ENCODE data around the gene CACNA1G.

CACNA1G gene

DNA sequence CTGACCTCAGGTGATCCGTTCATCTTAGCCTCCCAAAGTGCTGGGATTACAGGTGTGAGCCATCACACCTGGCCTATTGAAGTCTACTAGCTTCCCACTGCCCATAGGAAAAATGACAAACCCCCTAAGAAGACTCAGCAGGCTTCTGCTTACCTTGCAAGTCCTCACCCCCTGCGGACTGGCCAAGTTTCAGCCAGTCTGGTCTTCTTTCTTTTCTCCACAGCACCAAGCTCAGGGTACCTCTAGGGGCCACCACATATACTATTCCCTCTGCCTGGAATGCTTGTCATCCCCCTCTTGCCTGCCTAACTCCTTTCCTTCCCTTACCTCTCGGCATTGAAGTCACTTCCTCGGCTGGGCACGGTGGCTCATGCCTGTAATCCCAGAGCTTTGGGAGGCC is 105.3 kb downstream of the CACNA1G start:
- no peak for DNase-seq

DNA sequence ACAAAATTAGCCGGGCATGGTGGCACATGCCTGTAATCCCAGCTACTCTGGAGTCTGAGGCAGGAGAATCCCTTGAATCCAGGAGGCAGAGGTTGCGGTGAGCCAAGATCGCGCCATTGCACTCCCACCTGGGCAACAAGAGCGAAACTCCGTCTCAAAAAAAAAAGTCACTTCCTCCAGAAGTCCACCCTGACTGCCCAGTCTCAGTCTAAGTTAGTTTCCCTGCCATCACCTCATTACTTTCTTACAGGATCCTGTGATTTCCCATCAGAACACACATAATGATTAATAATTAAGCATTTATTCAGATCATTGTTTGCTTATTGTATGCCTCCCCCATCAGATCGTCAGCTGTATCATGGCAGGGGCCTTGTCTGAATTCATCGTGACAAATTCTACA is 105.8 kb downstream of the CACNA1G start:
- no peak for DNase-seq

DNA sequence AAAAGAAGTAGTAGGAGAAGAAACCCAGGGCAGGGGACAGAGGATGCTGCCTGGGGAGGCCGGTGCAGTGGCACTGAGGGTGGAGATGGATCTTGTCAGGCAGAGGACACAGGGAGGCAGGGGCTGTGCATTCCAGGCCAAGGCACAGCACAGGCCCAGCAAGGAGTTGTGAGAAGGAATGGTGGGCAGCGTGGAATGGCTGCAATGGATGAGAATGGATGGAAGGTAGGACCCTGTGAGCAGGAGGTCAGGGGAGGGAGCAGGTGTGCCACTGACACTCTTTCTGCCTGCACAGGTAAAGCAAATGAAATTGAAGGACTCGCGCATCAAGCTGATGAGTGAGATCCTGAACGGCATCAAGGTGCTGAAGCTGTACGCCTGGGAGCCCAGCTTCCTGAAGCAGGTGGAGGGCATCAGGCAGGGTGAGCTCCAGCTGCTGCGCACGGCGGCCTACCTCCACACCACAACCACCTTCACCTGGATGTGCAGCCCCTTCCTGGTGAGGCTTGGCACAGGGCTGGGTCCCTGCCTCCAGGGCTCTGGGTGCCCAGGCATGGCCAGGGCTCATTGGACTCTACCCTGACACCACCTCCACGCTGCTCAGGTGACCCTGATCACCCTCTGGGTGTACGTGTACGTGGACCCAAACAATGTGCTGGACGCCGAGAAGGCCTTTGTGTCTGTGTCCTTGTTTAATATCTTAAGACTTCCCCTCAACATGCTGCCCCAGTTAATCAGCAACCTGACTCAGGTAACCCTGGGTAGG is 106.9 kb downstream of the CACNA1G start:
- DNase-seq: no peak

DNA sequence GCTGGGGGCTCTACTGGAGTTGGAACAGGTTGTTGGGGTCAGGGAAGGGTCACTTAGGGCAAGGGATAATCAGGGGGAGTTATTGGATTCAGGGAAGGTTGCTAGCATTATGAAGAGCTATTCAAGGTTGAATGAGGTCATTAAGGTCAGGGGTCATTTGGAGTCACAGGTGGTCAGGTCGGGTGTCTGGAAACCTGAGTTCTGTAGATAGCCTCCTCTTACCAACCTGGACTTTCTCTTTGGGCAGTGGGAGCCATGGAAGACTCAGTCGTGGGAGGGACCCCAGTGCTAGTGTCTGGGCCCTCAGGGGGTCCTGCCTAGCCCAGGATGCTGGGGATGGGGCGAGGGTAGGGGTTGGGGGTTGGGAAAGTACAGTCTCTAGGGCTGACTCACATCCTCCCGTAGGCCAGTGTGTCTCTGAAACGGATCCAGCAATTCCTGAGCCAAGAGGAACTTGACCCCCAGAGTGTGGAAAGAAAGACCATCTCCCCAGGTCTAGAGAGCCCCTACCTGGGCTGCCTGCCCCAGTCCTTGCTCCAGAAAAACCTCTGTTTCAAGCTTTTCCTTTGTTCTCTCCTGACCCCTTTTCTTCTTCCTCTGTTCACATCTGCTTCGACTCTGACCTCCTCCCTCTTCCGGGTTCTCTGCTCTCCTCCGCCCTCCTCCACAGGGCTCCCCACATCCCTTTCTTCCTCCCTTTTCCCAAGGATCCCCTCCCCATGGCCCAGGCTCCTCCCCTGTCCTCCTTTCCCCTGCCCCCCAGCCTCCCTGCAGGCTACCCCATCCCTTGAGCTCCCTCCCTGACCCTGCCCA is 107.7 kb downstream of the CACNA1G start:
- DNase-seq: no peak

DNA sequence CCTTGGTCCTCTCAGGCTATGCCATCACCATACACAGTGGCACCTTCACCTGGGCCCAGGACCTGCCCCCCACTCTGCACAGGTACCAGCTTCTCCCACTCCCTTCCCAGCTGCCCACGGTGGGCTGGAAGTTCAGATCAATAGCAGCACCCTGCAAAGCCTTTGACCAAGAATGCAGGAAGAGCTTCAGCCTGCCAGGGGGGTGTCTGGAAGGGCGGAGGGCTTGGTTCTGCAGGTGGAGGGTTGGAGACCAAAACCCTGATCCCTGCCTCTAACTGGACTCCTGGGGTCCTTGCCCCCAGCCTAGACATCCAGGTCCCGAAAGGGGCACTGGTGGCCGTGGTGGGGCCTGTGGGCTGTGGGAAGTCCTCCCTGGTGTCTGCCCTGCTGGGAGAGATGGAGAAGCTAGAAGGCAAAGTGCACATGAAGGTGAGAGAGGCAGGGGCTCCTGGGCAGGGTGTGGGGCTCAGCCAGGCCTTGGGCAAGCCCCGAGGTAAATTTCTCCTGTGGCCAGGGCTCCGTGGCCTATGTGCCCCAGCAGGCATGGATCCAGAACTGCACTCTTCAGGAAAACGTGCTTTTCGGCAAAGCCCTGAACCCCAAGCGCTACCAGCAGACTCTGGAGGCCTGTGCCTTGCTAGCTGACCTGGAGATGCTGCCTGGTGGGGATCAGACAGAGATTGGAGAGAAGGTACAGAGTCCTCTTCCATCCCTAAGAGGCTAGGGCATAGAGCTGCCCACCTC is 108.5 kb downstream of the CACNA1G start:
- DNase-seq: no peak

DNA sequence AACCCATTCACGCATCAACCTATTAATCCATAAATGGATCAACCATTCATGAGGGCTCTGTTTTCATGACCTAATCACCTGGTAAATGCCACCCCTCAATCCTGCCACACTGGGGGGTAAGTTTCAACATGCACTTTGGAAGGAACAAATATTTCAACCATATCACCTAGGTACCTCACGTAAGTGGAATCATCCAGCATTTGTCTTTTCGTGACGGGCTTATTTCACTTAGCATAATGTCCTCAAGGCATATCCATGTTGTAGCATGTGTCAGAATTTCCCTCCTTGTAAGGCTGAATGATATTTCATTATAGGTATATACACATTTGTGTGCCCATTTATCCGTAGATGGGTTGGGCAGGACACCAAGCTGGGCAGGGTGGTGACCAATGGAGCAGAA is 111.6 kb downstream of the CACNA1G start:
- no peak for DNase-seq

DNA sequence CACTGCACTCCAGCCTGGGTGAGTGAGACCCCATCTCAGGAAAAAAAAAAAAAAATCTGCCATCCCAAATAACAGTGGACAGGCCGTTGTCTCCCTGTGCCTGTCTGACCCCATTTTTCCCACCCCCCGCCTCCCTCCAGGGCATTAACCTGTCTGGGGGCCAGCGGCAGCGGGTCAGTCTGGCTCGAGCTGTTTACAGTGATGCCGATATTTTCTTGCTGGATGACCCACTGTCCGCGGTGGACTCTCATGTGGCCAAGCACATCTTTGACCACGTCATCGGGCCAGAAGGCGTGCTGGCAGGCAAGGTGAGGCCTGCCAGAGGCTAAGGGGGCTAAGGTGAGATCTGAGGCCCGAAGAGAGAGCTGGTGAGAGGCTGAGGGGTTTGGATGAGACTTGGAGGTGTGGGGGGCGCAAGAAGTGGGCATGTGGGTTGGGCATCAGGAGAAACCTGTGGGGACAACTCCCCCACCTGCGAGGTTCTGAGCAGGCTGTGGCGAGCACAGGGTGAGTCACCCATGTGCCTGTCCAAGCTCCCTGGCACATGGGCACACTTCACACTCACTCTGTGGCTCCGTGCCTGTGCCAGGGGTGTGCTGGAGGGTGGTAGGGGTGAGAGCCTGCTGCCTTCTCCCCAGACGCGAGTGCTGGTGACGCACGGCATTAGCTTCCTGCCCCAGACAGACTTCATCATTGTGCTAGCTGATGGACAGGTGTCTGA is 112.5 kb downstream of the CACNA1G start:
- no peak for DNase-seq

DNA sequence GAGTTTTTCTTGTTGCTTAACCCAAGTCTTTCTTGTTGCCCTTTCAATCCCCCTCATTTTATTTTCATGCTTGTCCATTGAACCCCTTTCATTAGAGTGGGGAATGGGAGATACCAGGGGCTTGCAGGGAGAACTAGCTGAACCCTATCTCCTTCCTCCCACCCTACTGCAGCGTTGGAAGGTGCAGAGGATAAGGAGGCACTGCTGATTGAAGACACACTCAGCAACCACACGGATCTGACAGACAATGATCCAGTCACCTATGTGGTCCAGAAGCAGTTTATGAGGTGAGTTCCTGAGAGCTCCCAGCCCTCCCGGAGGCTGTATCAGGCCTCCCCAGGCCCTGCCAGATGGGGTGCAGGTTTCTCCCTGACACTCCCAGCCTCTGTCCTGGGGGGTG is 114.7 kb downstream of the CACNA1G start:
- DNase-seq: no peak

DNA sequence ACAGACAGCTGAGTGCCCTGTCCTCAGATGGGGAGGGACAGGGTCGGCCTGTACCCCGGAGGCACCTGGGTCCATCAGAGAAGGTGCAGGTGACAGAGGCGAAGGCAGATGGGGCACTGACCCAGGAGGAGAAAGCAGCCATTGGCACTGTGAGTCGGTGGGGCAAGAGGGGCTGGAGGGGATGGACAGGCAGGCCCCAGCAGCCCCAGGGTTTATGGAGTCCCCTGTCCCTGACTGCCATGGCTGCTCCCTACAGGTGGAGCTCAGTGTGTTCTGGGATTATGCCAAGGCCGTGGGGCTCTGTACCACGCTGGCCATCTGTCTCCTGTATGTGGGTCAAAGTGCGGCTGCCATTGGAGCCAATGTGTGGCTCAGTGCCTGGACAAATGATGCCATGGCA is 115.1 kb downstream of the CACNA1G start:
- no peak for DNase-seq

DNA sequence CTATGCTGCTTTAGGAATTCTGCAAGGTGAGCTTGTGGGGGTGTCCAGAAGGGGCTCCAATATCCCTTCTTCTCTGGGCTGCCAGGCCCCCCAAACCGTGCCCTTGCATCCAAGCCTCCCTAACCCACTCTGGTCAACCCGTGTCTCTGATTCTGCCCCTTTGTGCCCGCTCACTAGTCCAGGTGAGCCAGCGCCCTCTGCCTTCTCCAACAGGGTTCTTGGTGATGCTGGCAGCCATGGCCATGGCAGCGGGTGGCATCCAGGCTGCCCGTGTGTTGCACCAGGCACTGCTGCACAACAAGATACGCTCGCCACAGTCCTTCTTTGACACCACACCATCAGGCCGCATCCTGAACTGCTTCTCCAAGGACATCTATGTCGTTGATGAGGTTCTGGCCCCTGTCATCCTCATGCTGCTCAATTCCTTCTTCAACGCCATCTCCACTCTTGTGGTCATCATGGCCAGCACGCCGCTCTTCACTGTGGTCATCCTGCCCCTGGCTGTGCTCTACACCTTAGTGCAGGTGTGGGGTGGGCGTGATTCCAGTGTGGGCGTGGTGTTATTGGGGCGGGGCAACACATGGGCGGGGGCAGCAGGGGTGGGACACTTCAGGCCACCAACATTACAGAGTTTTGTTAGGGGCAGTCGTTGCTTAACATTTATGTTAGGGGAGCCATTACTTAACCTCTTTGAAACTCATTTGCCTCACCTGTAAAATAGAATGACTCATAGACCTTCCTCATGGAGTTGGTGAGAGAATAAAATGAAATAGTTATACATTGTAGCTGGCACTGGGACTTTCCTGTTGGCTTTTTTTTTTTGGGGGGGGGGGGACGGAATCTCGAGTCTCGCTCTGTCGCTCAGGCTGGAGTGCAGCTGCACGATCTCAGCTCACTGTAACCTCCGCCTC is 115.8 kb downstream of the CACNA1G start:
- no peak for DNase-seq
